ENCODE measurements around the gene HES4. TPM values are rescaled to one million over a fixed set of nuclear protein-coding genes. Genes with fewer than 3 reads are reported as not detected.

Gene HES4
- total and polyA plus RNA-seq, 2 of the 13 experiments (the other 11 are each of a cell fraction or from before 2014, with no cell fraction given): 8.8 to 10.6 TPM

GRCh38 chr1:975896-976683 lies 23.8 kb downstream of the HES4 start (continued):
- TF ChIP-seq SKIL (CRISPR knock-in tag; IDR thresholded peaks at IDR 0.05; ENCODE audit: borderline replicate concordance): no peak
- no peak; the same call in 1 of the 2 replicates for TF ChIP-seq SALL1 (CRISPR knock-in tag; IDR thresholded peaks at IDR 0.05)
- no peak for TF ChIP-seq NCOA5 (CRISPR knock-in tag; IDR thresholded peaks at IDR 0.05)
- TF ChIP-seq KAT7 (CRISPR knock-in tag; IDR thresholded peaks at IDR 0.05; ENCODE audit: borderline replicate concordance): no peak
- no peak for TF ChIP-seq ZNF703 (CRISPR knock-in tag; IDR thresholded peaks at IDR 0.05; ENCODE audit: borderline replicate concordance)
- no peak for TF ChIP-seq KMT2B (CRISPR knock-in tag; IDR thresholded peaks at IDR 0.05)
- no peak for TF ChIP-seq ZNF460 (CRISPR knock-in tag; IDR thresholded peaks at IDR 0.05; ENCODE audit: borderline replicate concordance)
- no peak for TF ChIP-seq ZNF333 (CRISPR knock-in tag; IDR thresholded peaks at IDR 0.05; ENCODE audit: borderline replicate concordance)
- TF ChIP-seq SNAPC4 (CRISPR knock-in tag; IDR thresholded peaks at IDR 0.05): no peak
- TF ChIP-seq ZNF34 (CRISPR knock-in tag; IDR thresholded peaks at IDR 0.05; ENCODE audit: borderline replicate concordance): no peak
- no peak for TF ChIP-seq FOXP1 (IDR thresholded peaks at IDR 0.05)
- no peak for TF ChIP-seq FOXP1 (CRISPR knock-in tag; IDR thresholded peaks at IDR 0.05)
- no peak for TF ChIP-seq POGK (CRISPR knock-in tag; conservative IDR thresholded peaks at IDR 0.05)
- TF ChIP-seq RBM39 (IDR thresholded peaks at IDR 0.05; ENCODE audit: low read depth, low read length, poor library complexity, severe bottlenecking): no peak
- TF ChIP-seq ZSCAN22 (CRISPR knock-in tag; IDR thresholded peaks at IDR 0.05): no peak
- no peak for TF ChIP-seq NRL (CRISPR knock-in tag; IDR thresholded peaks at IDR 0.05; ENCODE audit: borderline replicate concordance)
- TF ChIP-seq HOXA7 (CRISPR knock-in tag; IDR thresholded peaks at IDR 0.05): no peak

Data from HepG2 (cell line).